ENCODE measurements around the gene FAAP100. TPM values are rescaled to one million over a fixed set of nuclear protein-coding genes. Genes with fewer than 3 reads are reported as not detected.
"Not testable (repeated sequence)": the region's sequence is repeated elsewhere in the genome, so short reads cannot be mapped to it uniquely, and the experiment has no call there.

Gene FAAP100, protein sequence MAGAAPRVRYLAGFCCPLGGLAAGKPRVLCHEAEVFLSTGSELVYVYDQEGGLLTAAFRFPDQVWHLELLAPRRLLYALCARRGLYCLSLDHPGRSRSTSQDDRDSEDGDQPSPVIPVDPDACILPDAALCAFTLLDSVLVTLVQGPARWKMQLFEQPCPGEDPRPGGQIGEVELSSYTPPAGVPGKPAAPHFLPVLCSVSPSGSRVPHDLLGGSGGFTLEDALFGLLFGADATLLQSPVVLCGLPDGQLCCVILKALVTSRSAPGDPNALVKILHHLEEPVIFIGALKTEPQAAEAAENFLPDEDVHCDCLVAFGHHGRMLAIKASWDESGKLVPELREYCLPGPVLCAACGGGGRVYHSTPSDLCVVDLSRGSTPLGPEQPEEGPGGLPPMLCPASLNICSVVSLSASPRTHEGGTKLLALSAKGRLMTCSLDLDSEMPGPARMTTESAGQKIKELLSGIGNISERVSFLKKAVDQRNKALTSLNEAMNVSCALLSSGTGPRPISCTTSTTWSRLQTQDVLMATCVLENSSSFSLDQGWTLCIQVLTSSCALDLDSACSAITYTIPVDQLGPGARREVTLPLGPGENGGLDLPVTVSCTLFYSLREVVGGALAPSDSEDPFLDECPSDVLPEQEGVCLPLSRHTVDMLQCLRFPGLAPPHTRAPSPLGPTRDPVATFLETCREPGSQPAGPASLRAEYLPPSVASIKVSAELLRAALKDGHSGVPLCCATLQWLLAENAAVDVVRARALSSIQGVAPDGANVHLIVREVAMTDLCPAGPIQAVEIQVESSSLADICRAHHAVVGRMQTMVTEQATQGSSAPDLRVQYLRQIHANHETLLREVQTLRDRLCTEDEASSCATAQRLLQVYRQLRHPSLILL
- 10 to 100 TPM; 18.9 TPM for total RNA-seq
- long read RNA-seq, donor 1, transcript FAAP100-202 (5 exons, 2,996 nt): major isoform, 7 of 15 reads
- long read RNA-seq, donor 1, partial matches to known transcripts: 4 of 15 reads
- long read RNA-seq, donor 1, other reads (novel, unspliced or antisense): 1 of 15 reads
- long read RNA-seq, donor 2, transcript FAAP100-202 (5 exons, 2,996 nt): major isoform, 16 of 33 reads
- long read RNA-seq, donor 2, partial matches to known transcripts: 10 of 33 reads
- long read RNA-seq, donor 2, other reads (novel, unspliced or antisense): 3 of 33 reads

DNA sequence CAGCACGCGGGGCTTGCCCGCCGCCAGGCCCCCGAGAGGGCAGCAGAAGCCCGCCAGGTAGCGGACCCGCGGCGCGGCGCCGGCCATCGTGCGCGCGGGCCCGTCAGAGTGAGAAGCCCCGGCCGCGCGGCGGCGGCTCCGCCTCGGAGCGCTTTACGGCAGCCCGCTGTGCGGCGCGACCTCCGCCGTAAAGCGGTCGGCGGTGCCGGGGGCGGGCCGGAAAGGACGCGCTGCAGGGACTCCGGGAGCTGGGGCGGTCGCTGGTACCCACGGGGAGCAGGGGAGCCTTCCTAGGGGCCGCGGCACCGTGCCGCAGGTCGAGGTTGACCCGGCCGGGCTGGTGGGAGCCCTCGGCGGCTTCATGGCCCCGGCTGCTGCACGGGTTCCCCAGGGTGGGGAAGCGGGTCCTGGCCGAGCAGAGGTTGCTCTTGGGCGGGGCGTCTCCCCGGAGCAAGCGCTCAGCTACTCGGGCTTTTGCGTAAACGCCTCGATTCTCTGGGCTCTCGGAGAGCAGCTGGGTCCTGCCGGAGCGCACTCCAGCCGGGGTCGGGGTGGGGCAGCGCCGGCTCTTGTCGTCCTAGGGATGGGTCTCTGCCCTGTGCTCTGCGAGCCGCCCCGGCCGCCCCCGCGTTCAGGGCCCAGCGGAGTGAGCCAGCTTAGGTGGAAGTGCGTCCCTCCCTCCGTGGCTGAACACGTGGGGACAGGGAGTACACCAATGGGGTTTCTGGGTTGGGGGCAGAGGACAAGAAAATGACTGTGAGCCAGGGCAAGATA, at the start of gene FAAP100:
FAAP100 (minus strand) TSS at position 110 of the 774 bp plus-strand sequence; CDS start at position 87, 23 bp downstream.
- intact Hi-C loops (cut with DNase I): no loop called here
- DNase-seq (ENCODE audit: low spot score): peak; percentile 95

DNA sequence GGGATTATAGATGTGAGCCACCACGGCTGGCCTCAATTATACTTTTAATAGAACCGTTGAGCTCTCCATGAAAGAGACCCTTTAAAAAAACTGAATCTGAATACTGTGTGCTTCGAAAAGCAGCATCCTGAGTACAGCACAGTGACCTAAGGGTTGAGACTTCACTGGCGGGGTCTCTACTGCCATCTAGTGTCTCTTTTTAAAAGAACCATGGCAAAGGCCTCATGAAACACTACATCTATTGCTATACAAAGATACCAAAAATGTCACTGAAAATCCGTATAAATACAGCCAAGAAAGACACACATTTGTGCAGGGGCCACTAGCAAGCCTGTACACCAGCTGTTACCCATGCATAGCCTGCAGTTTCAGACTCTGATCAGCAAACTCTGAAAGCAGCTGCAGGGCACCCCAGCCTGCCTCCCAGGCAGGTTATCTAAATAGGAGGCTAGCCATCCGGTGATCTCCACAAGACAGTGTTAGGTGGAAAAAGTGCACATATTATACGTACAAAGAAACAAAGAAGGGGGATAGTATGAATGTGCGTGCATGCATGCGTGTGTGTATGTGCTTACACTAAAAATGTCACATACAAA, 49.5 kb upstream of the FAAP100 start:
- intact Hi-C loops (cut with DNase I): loop anchor here (5.0 to 10.0 kb wide), 4 partner anchors 44 to 349 kb away; partner anchors contain the start of gene FSCN2 (in 1 of the 2)
- DNase-seq (ENCODE audit: low spot score): no peak

DNA sequence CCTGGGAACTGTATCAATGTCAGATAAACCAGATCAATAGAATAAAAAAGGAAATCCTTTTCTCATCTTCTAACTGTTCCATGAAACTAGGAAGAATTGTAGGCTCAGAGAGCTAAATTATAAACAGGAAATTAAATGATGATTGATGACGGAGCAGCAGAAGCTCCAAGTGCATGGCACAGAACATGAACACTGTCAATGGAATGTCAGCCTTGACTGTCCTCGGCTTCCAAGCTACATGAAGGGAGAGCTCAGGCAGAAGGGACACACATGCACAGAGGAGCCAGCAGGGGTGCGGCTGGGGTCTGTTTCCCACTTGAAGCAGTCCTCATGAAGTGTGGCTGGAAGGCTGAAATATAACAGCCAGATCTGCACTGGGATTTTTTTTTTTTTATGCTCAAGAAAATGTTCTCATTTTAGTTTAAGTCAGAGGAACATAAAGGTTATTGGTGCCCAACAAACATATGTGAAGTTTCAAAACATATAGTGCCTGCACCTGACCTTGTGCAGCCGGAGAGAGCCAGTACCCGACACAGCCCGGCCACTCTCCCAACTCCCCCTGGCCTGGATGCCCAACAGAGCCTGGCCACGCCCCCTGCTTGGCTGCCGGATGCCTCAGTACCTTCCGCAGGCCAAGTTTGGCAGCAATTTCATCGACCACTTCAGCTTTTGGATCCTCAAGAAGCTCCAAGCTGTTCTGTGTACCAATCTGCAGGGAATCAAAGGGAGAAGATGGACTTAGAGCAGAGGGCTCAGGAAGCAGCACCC, 47.8 kb upstream of the FAAP100 start:
- intact Hi-C loops (cut with DNase I): loop anchor here (5.0 to 10.0 kb wide), 4 partner anchors 43 to 348 kb away; partner anchors contain the start of gene FSCN2 (in 1 of the 2)
- no peak for DNase-seq (ENCODE audit: low spot score)

DNA sequence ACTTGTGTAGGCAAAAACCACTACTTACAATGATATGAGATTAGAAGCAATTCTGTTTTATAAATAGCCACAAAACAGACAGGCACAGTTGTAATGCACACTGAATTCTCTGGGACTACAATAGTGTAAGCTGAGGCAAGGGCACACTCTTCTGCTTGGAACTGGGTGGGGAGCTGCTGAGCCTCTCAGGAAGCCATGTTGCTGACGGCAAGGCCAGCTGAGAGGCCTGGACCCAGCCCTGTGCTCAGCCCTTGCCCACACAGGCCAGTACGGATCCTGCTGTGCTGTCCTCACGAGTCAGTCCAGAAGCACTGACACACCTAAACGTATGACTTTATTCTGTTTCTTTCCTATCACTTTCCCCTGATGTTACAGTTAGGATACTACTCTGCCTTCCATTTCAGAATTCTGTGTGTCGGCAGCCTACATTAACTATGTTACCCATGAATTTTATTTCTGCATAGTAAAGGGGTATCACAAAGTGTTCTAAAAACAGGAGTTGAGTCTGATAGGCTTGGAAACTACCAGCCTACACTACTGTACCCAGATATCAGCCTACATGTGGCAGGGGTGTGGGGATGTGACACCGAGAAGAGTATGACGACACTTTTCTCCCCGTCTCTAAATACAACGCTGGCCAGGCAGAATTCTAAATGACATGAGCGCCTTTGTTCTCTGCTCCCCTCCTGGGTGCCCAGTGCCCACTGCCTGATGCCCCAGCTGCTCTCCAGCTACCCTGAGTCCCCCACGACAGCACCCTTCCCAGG, 41.1 kb upstream of the FAAP100 start:
- intact Hi-C loops (cut with DNase I): no loop called here
- DNase-seq (ENCODE audit: low spot score): no peak

DNA sequence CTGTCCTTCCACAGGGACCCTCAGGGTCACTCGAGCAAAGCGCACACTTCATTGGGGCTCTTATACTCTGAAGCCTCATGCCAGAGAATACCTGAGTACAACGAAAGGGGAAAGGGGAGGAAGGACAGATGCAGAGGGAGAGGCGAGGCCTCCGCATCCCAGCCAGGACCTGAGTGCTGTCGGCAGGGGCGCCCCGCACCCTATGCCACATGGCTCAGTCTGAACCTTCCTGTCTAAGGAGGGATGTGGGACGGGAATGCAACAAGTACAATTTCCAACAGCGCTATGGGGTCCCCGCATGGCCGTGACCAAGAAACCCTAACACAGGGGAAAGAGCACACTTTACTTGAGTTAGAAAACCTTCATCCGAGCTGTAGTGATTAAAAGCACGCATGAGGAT, 39.8 kb upstream of the FAAP100 start:
- intact Hi-C loops (cut with DNase I): no loop called here
- no peak for DNase-seq (ENCODE audit: low spot score)

DNA sequence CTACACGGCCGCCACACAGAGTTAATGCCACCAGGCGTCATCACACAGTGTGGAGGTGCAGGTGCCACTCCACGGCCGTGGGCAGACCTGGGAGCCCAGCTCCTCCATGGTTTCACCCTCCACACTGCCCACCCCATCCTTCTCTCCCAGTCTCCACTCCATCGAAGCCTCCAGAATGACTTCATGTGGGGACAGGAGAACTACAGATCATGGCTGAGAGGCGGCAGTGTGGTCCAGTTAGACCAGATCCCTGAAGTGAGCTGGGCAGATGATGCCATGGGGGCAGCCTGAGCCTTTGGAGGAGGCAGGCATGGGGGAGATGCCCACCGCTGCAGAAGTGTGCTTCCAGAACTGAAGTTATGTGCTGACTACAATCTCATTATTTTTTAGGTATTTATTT, 38.0 kb upstream of the FAAP100 start:
- intact Hi-C loops (cut with DNase I): no loop called here

DNA sequence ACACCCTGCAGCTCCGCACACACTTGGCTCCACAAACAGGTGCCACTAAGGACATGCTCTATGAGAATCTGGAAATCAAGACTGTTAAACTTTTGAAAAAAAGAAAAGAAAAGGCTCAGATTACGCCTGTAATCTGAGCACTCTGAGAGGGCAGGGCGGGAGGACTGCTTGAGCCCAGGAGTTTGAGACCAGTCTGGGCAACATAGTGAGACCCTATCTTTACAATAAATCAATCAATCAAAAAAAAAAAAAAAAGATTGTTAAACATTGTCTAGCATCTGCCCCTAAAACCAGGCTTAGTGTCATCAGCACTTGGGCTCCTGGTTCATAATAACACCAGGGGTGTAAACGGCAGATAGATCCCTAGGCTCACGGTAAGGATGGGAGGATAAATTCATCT, 37.5 kb upstream of the FAAP100 start:
- intact Hi-C loops (cut with DNase I): no loop called here
- no peak for DNase-seq (ENCODE audit: low spot score)

More for the DNA sequence above, 38.0 kb upstream of the FAAP100 start:
- no peak for DNase-seq (ENCODE audit: low spot score)

DNA sequence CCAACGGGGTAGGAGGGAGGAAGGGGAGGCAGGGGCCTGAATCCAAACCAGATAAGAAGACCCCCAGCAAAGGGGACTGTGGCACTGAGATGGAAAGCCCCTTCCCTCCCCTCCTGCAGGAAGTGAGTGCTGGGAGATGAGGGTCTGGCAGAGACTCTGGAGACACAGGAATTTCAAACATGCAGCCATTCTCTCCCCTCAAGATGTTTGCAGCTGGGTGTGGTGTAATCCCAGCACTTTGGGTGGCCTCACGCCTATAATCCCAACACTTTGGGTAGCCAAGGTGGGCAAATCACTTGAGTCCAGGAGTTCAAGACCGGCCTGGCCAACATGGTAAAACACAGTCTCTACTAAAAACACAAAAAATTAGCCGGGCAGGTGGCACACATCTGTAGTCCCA, 33.9 kb upstream of the FAAP100 start:
- intact Hi-C loops (cut with DNase I): no loop called here
- no peak for DNase-seq (ENCODE audit: low spot score)

DNA sequence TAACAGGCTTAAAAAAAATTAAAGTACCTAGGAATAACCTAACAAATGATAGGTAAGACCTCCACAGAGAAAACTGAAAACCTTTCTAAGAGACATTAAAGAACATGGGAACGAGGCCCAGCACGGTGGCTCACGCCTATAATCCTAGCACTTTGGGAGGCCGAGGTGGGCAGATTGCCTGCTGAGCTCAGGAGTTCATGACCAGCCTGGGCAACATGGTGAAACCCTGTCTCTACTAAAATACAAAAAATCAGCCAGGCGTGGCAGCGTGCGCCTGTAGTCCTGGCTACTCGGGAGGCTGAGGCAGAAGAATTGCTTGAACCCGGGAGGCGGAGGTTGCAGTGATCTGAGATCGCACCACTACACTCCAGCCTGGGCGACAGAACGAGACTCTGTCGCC, 32.6 kb upstream of the FAAP100 start:
- DNase-seq (ENCODE audit: low spot score); intact Hi-C loops (cut with DNase I): not testable (repeated sequence)

DNA sequence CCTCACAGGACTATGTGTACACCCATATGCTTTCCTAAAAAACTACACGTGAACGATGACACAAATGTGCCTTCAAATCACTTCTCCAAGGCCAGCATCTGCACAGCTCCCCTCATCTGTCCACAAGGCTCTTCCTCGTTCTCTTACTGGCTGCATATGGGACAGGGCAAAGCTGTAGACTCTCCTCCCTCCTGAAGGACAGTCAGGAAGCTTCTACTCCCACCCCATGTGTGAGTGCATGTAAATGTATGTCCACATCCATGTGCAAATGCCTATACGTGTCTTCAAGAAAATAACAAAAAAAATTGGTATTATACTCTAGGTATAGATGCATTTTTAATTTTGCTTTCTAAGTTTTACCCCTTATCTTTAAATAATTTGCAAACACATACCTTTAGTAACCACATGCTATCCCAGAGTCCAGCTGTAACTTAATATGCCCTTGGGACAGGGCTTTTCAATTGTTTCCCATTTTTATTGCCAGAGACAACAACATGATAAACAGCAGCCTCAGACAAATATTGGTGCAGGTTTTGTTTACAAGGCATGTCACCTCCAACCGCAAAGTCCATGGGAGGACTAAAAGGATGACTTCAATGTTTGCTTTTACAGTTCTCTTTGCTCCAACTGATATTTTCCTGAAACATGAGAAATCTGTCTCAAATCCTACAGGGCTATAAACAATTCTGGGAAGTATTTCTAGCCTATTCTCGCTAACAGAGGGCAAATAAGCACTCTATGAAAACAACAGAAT, 31.6 kb upstream of the FAAP100 start:
- intact Hi-C loops (cut with DNase I): no loop called here
- no peak for DNase-seq (ENCODE audit: low spot score)

DNA sequence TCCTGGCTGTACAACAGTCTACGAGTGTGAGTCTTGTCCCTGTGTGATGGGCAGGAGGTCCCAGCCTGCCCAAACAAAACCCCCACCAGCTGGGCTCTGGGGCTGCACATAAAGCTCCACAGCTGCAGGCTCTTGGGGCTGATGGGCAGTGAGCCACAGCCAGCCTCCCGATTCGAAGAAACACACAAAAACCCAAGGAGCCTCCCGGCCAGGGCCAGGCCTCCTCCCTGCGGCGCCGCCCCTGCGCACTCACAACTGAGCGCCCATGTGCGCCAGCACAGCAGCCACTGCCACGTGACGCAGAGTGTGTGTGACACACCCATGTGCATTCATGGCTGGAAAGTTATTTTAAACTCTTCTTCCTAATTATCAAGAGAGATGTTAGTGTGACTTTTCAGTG, 30.6 kb upstream of the FAAP100 start:
- intact Hi-C loops (cut with DNase I): no loop called here
- DNase-seq (ENCODE audit: low spot score): no peak

DNA sequence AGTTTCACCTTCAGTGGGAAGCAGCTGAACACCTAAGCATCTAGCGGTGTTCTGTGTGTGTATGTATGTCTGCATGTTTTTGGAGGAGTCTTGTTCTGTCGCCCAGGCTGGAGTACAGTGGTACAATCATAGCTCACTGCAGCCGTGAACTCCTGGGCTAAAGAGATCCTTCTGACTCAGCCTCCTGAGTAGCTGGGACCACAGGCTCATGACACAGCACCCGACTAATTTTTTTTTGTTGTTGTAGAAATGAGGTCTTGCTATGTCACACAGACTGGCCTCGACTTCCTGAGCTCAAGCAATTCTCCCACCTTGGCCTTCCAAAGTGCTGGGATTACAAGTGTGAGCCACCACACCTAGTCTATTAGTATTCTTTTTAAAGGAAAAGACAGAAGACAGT, 30.2 kb upstream of the FAAP100 start:
- intact Hi-C loops (cut with DNase I): no loop called here
- no peak for DNase-seq (ENCODE audit: low spot score)

DNA sequence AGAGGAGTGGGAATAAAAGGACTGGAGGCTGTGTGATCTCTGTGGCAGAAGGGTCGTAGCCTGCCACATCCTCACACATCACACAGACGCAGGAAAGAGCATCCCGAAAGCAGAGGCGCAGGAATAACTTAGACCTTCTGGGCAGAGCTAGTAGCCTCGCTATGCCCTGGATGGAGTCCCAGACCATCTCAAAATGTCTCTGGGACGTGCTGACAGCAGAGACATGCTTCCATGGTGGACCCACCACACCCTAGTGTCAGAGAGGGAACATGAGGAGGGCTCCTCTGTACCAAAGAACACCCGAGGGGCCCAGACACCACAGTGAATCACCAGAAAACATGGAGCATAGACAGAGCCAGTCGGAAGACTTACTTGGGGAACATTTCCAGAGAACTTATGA, 29.6 kb upstream of the FAAP100 start:
- intact Hi-C loops (cut with DNase I): no loop called here
- DNase-seq (ENCODE audit: low spot score): no peak

DNA sequence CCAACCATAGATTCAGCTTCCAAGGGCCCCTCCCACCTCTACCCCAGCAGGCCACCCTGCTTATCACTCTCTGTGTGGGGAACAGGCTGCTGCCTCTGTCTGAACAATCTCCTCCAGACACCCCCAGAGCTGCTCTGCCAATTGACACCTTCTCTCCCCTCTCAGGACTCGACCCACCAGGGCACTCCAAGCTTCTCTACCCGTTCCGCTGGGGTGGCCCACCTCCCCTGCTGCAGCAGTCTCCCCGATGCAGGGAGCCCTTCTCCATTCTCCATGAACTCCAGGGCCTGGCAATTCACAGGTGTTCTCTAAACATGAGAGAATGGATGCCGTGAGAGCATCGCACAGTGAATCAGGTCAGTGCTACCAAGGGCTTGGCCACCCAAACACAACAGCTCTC, 28.3 kb upstream of the FAAP100 start:
- no peak for DNase-seq (ENCODE audit: low spot score)
- intact Hi-C loops (cut with DNase I): no loop called here

DNA sequence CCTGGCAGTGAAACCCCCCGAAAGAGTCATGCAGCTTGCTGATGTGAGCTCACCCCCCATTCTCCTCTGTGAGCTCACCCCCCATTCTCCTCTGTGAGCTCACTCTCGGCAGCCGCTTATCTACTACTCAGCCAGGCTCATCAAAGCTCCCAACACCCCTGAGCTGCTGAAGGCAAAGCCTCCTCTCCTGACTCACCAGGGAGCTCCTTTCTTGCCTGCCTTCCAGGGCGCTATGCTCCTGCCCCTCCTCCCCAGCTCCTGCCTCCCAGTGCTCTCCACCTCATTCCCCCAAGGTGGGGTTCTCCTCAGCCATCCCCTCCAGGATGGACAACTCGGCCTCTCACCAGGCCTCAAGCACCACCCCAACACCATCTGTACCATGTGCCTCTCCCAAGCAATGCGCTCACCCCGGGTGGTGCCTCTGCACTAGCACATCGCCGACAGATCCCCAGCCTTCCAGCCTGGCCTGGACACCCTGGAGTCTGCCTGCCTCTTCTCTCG, 27.7 kb upstream of the FAAP100 start:
- intact Hi-C loops (cut with DNase I): no loop called here
- DNase-seq (ENCODE audit: low spot score): no peak

DNA sequence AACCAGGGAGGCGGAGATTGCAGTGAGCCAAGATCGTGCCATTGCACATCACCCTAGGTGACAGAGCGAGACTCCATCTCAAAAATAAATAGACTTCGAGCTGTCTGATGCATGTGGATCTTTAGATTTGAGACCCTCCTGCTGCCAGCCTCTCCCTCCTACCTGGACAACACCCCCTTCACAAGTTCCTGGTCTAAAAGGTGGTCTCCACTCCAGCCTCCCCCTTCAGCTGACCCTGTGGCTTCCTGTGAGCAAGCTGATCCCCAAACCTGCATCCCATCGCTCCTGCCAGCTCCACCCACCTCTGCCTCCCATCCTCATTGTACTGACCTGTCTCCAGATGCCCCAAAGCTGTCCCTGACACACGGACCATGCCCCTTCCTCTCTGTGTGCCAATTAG, 27.1 kb upstream of the FAAP100 start:
- no peak for DNase-seq (ENCODE audit: low spot score)
- intact Hi-C loops (cut with DNase I): no loop called here
